ENCODE results near the gene STPG1.

DNA sequence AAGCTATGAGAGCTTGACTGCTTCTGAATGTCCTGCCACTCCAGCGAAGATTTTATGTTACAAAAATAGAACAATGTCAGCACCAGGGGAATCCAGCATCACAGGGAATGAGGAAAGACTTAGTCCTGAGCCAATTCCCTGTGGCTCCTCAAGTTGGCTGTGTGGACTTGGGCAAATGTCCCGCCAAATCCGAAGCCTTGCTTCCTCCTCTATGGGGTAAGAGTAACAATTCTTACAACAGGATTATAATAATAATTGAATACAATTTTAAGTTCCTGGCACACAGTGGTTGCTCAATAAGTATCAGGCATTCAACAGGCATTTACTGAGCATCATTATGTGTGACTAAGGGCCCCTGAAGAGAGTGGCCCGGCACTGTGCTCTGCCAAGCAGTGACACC, 44.4 kb downstream of the STPG1 start:
- TF ChIP-seq ZNF302 (CRISPR knock-in tag; IDR thresholded peaks at IDR 0.05) (no peak), EP300 (IDR thresholded peaks at IDR 0.05) (no peak), HDAC2 (IDR thresholded peaks at IDR 0.05) (no peak), CEBPB (IDR thresholded peaks at IDR 0.05) (no peak), MAZ (IDR thresholded peaks at IDR 0.05; ENCODE audit: borderline replicate concordance, low read depth, low read length) (no peak), JUNB (IDR thresholded peaks at IDR 0.05) (no peak), POLR2AphosphoS2 (conservative IDR thresholded peaks at IDR 0.05; ENCODE audit: low read length) (no peak)
- TF ChIP-seq, protein P1, sequence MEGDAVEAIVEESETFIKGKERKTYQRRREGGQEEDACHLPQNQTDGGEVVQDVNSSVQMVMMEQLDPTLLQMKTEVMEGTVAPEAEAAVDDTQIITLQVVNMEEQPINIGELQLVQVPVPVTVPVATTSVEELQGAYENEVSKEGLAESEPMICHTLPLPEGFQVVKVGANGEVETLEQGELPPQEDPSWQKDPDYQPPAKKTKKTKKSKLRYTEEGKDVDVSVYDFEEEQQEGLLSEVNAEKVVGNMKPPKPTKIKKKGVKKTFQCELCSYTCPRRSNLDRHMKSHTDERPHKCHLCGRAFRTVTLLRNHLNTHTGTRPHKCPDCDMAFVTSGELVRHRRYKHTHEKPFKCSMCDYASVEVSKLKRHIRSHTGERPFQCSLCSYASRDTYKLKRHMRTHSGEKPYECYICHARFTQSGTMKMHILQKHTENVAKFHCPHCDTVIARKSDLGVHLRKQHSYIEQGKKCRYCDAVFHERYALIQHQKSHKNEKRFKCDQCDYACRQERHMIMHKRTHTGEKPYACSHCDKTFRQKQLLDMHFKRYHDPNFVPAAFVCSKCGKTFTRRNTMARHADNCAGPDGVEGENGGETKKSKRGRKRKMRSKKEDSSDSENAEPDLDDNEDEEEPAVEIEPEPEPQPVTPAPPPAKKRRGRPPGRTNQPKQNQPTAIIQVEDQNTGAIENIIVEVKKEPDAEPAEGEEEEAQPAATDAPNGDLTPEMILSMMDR (IDR thresholded peaks at IDR 0.05), result no peak
- TF ChIP-seq, protein P2, sequence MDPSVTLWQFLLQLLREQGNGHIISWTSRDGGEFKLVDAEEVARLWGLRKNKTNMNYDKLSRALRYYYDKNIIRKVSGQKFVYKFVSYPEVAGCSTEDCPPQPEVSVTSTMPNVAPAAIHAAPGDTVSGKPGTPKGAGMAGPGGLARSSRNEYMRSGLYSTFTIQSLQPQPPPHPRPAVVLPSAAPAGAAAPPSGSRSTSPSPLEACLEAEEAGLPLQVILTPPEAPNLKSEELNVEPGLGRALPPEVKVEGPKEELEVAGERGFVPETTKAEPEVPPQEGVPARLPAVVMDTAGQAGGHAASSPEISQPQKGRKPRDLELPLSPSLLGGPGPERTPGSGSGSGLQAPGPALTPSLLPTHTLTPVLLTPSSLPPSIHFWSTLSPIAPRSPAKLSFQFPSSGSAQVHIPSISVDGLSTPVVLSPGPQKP (IDR thresholded peaks at IDR 0.05; ENCODE audit: low read depth, low read length), result no peak

Data from A549 (cell line).